Activated T-helper 2 cell treated with anti-CD3 and anti-CD28 coated beads, Interferon-gamma antibody, Interleukin-2, Interleukin-4, amounts not matched to agents 10 μg/mL and 5 μg/mL and 100 μg/mL, durations not matched to agents 14 hours and 24 hours and 36 hours (primary cell): Measurements from ENCODE around the gene TTC23. TPM values are rescaled to one million over a fixed set of nuclear protein-coding genes. Genes with fewer than 3 reads are reported as not detected.

Experiments used
- DNase-seq: peaks from one replicate; pipeline ENCODE4 v3.0.0; 2021; ENCODE audit warnings: low spot score
- H3K27ac Mint-ChIP-seq: one replicate; pipeline ENCODE4 v1.8.0; 2021; ENCODE audit warnings: mixed read lengths
- H3K27me3 Mint-ChIP-seq: one replicate; pipeline ENCODE4 v1.8.0; 2021; ENCODE audit warnings: low read depth, mixed read lengths
- H3K36me3 Mint-ChIP-seq: one replicate; pipeline ENCODE4 v1.8.0; 2021; ENCODE audit warnings: low read depth, mixed read lengths
- H3K4me1 Mint-ChIP-seq: one replicate; pipeline ENCODE4 v1.8.0; 2021; ENCODE audit warnings: low read depth, mixed read lengths
- H3K4me3 Mint-ChIP-seq: one replicate; pipeline ENCODE4 v1.8.0; 2021; ENCODE audit warnings: low read depth, mild to moderate bottlenecking, moderate library complexity, mixed read lengths
- H3K9me3 Mint-ChIP-seq: one replicate; pipeline ENCODE4 v1.8.0; 2021; ENCODE audit warnings: mixed read lengths
- intact Hi-C: fragments of 100-400 bp; cut with micrococcal nuclease; formaldehyde crosslinking; loops from one replicate; pipeline ENCODE4 v1.15.1; 2023
- total RNA-seq: library from RNA; stranded (reverse); gene quantifications from 2 replicates; pipeline ENCODE4 v1.2.3, GENCODE V29; 2022

The TTC23 gene
- total RNA-seq, 1 donor from 2014 or later = 3.9 TPM

DNA sequence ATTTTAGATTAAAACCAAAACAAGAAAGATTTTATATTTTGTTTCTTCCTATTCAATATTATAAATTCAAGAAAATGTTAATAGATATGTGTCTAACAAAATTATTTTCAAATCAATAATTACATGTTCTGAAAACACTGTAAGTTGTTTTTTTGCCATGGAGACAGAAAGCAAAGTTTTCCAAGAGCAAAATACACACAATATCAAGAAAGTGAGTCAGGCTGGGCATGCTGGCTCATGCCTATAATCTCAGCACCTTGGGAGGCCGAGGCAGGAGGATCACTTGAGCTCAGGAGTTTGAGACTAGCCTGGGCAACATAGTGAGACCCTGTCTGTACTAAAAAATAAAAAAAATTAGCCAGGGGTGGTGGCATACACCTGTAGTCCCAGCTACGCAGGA is 71.7 kb downstream of the TTC23 start:
- H3K27me3 Mint-ChIP-seq = peaks cover 5% of the 10 kb centered on the region
- DNase-seq = no peak
- no peaks in the 10 kb centered on the region for H3K36me3 Mint-ChIP-seq
- H3K4me3 Mint-ChIP-seq = no peak overlapping the region
- intact Hi-C loops = no loop called here
- H3K9me3 Mint-ChIP-seq = no peaks in the 10 kb centered on the region
- no peak overlapping the region for H3K27ac Mint-ChIP-seq
- H3K4me1 Mint-ChIP-seq = no peaks in the 10 kb centered on the region

DNA sequence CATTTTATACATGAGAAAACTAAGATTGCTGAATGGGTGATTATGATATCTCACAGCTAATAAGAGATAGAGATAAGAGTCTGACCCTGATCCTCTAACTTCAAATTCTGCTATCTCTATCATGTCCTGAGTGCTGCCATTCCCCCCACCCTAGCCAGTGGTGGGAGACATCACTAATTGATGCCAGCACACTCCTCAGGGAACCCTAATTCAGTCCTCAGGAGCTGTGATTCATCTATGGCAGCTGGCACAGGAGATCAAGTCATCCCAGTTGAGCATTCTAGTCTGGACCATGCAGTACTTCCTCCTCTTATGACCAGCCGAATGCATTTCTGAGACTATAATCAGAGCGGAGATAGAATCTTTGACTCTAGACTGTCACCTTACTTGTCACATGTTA is 72.6 kb downstream of the TTC23 start:
- intact Hi-C loops = no loop called here
- H3K9me3 Mint-ChIP-seq = no peaks in the 10 kb centered on the region
- peaks cover 3% of the 10 kb centered on the region for H3K27me3 Mint-ChIP-seq
- no peak overlapping the region for H3K4me3 Mint-ChIP-seq
- no peaks in the 10 kb centered on the region for H3K36me3 Mint-ChIP-seq
- DNase-seq = no peak
- H3K27ac Mint-ChIP-seq = no peak overlapping the region
- H3K4me1 Mint-ChIP-seq = no peaks in the 10 kb centered on the region

GRCh38 chr15:99174567-99175395 is 74.6 kb downstream of the TTC23 start:
- H3K36me3 Mint-ChIP-seq = no peaks in the 10 kb centered on the region
- no peak for DNase-seq
- intact Hi-C loops = no loop called here
- H3K4me1 Mint-ChIP-seq = no peaks in the 10 kb centered on the region
- no peaks in the 10 kb centered on the region for H3K27me3 Mint-ChIP-seq
- H3K27ac Mint-ChIP-seq = no peak overlapping the region
- H3K4me3 Mint-ChIP-seq = no peak overlapping the region
- no peaks in the 10 kb centered on the region for H3K9me3 Mint-ChIP-seq

GRCh38 chr15:99172989-99173388 is 76.4 kb downstream of the TTC23 start:
- Mint-ChIP-seq H3K27ac (no peak overlapping the region), H3K27me3 (no peaks in the 10 kb centered on the region), H3K9me3 (no peaks in the 10 kb centered on the region), H3K36me3 (no peaks in the 10 kb centered on the region), H3K4me3 (no peak overlapping the region), H3K4me1 (no peaks in the 10 kb centered on the region)
- no peak for DNase-seq
- intact Hi-C loops = no loop called here

- H3K27ac Mint-ChIP-seq = no peak overlapping the region
These were observed 77.2 kb downstream of the TTC23 start for GRCh38 chr15:99172171-99172570.

DNA sequence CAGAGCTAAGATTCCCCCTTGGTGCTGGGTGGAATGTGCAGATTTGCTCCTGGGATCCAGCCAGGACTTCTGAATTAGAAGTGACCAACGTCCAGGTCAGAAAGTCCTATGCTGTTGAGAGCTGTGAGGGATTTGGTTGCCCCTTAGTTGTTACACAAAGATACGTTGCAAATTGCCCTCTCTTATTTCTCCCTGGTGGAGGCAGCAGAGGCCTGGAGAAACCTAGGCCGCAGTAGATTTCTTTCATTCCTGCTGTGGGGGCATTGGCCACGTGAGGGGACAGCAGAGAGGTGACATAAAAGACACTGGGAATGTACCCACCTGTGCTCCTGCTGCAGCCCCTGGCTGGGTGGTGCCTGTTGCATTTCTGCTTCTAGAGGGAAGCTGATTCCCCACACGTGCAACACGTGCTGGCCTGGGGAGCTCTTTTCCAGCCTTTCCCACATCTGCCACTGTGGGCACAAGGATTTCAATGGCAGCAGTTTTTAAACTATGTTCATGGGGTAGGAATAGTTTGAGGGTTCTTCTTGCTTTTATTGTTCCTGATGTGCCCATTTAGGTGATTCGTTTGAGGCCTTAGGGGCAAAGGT is 78.8 kb downstream of the TTC23 start:
- Mint-ChIP-seq H3K9me3 (no peaks in the 10 kb centered on the region), H3K4me3 (no peak overlapping the region), H3K4me1 (no peaks in the 10 kb centered on the region), H3K27me3 (no peaks in the 10 kb centered on the region), H3K36me3 (no peaks in the 10 kb centered on the region), H3K27ac (no peak overlapping the region)
- intact Hi-C loops = no loop called here
- DNase-seq = no peak

More at GRCh38 chr15:99172171-99172570, 77.2 kb downstream of the TTC23 start:
- intact Hi-C loops = no loop called here
- Mint-ChIP-seq H3K9me3 (no peaks in the 10 kb centered on the region), H3K4me1 (no peaks in the 10 kb centered on the region), H3K36me3 (no peaks in the 10 kb centered on the region), H3K27me3 (no peaks in the 10 kb centered on the region), H3K4me3 (no peak overlapping the region)
- no peak for DNase-seq

- no peak overlapping the region for H3K27ac Mint-ChIP-seq
- H3K27me3 Mint-ChIP-seq = no peaks in the 10 kb centered on the region
- DNase-seq = no peak
- H3K9me3 Mint-ChIP-seq = no peaks in the 10 kb centered on the region
- H3K4me3 Mint-ChIP-seq = no peak overlapping the region
- no peaks in the 10 kb centered on the region for H3K36me3 Mint-ChIP-seq
- intact Hi-C loops = no loop called here
- no peaks in the 10 kb centered on the region for H3K4me1 Mint-ChIP-seq
These were observed 79.5 kb downstream of the TTC23 start for GRCh38 chr15:99169769-99170311.

DNA sequence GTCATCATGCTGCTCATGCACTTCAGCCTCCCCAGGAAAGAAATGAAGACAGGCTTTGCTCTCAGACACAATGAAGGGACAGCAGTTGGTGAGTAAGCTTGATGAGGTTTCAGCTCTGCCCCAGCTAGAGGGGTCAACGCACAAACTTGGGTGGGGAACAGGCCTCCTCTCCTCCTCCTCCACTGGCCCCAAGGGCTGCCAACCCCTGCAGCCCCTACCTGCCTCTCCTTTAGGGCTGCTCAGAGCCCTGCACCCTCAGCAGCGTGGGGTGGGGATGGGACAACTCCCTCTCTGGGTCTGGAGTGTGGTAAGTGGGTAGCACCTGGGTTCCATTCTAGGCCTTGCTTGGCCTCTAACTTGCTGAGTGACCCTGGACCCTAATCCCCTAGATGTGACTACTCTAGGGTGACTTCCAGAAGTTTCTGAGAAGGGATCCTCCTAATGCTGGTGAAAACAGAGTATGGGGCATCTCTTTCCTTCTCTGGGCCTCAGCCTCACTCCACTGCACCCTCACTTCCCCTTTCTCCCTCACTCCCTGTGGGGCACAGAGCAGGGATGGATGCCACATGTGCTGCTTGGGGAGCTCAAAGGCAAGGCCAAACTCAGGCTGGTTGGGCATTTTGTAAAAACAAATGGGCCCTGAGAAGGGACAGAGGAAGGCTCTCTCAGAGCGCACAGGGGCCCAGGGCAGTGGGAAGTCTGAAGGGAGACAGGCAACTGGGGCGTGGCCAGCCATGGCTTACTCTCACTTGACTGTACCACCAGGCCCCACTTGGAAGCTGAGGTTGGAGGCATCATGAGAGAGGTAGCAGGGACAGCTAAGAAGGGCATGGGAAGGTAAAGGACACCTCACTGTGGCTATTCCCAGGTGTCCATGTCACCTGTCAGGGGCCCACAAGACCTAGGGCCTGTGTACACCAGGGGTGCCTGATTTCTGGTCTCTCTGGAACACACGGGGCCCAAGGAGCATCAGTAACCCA is 80.5 kb downstream of the TTC23 start:
- no peaks in the 10 kb centered on the region for H3K36me3 Mint-ChIP-seq
- no peaks in the 10 kb centered on the region for H3K27me3 Mint-ChIP-seq
- no peak overlapping the region for H3K4me3 Mint-ChIP-seq
- DNase-seq = no peak
- H3K4me1 Mint-ChIP-seq = no peaks in the 10 kb centered on the region
- H3K9me3 Mint-ChIP-seq = no peaks in the 10 kb centered on the region
- intact Hi-C loops = no loop called here
- H3K27ac Mint-ChIP-seq = no peak overlapping the region

- Mint-ChIP-seq H3K4me1 (peaks cover 2% of the 10 kb centered on the region), H3K27me3 (no peaks in the 10 kb centered on the region), H3K27ac (no peak overlapping the region), H3K9me3 (no peaks in the 10 kb centered on the region), H3K36me3 (no peaks in the 10 kb centered on the region), H3K4me3 (no peak overlapping the region)
- intact Hi-C loops = no loop called here
- DNase-seq = no peak
These were observed 81.7 kb downstream of the TTC23 start for GRCh38 chr15:99167640-99168039.

DNA sequence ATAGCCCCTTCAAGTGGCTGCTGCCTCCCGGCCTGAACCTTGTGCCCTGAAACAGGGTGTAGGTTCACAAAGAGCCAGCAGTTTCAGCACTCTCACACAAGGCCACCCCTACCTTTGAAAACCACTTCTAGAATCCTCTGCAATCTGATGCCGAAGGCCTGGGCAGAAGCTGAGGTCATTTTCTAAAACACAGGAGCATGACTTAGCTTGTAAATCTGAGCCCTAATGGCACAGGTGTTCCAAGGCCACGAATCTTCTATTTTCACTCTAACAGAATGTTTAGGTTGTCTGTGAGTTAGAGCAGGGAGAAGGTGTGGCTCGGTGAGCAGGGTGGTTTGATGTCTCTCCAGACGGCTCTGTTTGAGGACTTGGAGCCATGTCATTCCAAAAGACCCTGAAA is 82.2 kb downstream of the TTC23 start:
- Mint-ChIP-seq H3K27me3 (no peaks in the 10 kb centered on the region), H3K4me3 (no peak overlapping the region), H3K9me3 (no peaks in the 10 kb centered on the region), H3K36me3 (no peaks in the 10 kb centered on the region), H3K27ac (no peak overlapping the region), H3K4me1 (peaks cover 2% of the 10 kb centered on the region)
- intact Hi-C loops = no loop called here
- no peak for DNase-seq

DNA sequence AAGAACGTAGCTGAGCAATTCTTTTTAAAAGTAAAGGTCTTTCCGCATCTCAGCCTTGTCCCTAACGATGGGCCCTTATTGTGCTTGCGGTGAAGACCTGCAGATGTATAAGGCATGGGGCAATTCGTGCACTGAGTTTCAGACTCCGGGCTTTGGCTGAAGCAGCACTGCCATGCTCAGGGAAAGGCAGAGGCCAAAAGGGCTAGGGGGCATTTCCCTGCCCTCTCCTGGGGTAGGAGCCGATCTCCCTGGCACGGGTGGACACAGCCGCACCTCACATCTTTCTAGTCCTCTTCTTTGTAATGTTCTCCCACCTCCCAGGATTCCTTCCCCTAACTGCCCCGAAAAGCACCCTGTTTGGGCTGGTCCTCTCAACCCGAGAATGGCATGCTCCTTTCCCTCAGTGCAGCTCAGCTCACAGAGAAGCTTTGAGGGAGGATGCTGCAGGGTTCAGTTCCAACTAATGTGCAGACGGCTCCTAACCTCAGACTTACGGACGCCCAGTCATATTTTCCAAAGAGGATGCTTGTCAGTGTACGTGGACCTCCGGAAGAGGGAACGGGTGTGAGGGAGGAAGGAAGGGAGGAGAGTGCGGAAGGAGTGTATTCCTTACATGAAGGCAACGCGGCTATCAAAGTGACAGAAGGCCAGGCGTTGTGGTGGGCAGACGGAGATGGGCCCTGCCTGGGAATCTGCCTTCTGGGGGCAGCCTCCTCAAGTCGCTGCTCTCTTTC is 83.3 kb downstream of the TTC23 start:
- no peaks in the 10 kb centered on the region for H3K27me3 Mint-ChIP-seq
- no peak overlapping the region for H3K4me3 Mint-ChIP-seq
- no peak overlapping the region for H3K27ac Mint-ChIP-seq
- H3K9me3 Mint-ChIP-seq = no peaks in the 10 kb centered on the region
- H3K36me3 Mint-ChIP-seq = no peaks in the 10 kb centered on the region
- DNase-seq = no peak
- intact Hi-C loops = no loop called here
- peaks cover 2% of the 10 kb centered on the region for H3K4me1 Mint-ChIP-seq
